ENCODE data around the gene HOXA11.

Gene HOXA11

GRCh38 chr7:27145165-27145913 is 39.7 kb downstream of the HOXA11 start:
- H3K9ac ChIP-seq (ENCODE audit: low read length): no peak overlapping the region
- H2BK12ac ChIP-seq (ENCODE audit: low read length): no peak overlapping the region
- no peak overlapping the region for H4K12ac ChIP-seq (ENCODE audit: low read depth, low read length)
- H2AFZ ChIP-seq (ENCODE audit: insufficient read depth, low read length, poor library complexity): no peak overlapping the region
- H3K23ac ChIP-seq (ENCODE audit: low read length): no peak overlapping the region
- H3K27ac ChIP-seq (ENCODE audit: low read depth, low read length): no peak overlapping the region
- no peaks in the 10 kb centered on the region for H3K36me3 ChIP-seq (ENCODE audit: control insufficient read depth in 1 of 2, insufficient read depth in 2 of 2, low read length in 2 of 2)
- peaks cover 3 to 11% of the 10 kb centered on the region in 2 experiments for H3K4me1 ChIP-seq (ENCODE audit: control insufficient read depth in 1 of 2, insufficient read depth in 2 of 2, low read length in 2 of 2)
- H2BK5ac ChIP-seq (ENCODE audit: low read depth, low read length, poor library complexity): no peak overlapping the region
- no peaks in the 10 kb centered on the region for H3K79me1 ChIP-seq (ENCODE audit: low read length)
- no peak overlapping the region for H3K14ac ChIP-seq (ENCODE audit: low read length)
- H3K4me3 ChIP-seq (ENCODE audit: low read depth, low read length): no peak overlapping the region
- peaks cover 90% of the 10 kb centered on the region for H3K27me3 ChIP-seq (ENCODE audit: insufficient read depth, low read length)
- H2BK120ac ChIP-seq (ENCODE audit: insufficient read depth, low read length, poor library complexity): no peak overlapping the region
- no CpG with 5 or more reads among the region's 47 CpGs for WGBS (ENCODE audit: extremely low coverage, insufficient coverage, insufficient read length)
- peaks cover 38% of the 10 kb centered on the region for H3K9me3 ChIP-seq (ENCODE audit: insufficient read depth, low read depth, low read length)
- no peaks in the 10 kb centered on the region for H3K79me2 ChIP-seq (ENCODE audit: control insufficient read depth, insufficient read depth, low read length, poor library complexity)
- no peak overlapping the region for H3K18ac ChIP-seq (ENCODE audit: low read length)
- DNase-seq: no peak
- no peak overlapping the region for H3K4me2 ChIP-seq (ENCODE audit: low read length)
- H4K8ac ChIP-seq (ENCODE audit: low read depth, low read length): no peak overlapping the region
- no peak overlapping the region for H2AK5ac ChIP-seq (ENCODE audit: low read length)
- H3K4ac ChIP-seq (ENCODE audit: low read depth, low read length): no peak overlapping the region
- H4K91ac ChIP-seq (ENCODE audit: low read depth, low read length): no peak overlapping the region

DNA sequence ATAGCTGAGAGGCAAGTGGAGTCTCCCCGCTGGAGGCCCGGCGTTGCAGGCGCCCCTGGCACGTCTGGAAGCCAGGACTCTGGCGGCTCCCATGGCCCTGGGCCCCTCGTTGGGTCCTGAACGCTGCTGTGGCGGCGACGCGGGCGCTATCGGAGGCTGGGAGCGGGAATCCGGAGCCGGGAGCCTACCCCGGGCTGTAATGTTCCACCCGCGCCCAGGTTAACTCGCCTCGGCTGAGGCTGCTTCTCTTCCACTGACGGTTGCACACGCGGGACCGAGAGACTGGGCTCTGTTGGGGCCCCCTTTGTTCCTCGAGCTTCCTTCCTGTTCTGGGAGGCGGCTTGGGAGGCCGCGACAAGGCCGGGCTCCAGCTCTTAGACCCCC is 40.3 kb downstream of the HOXA11 start:
- H3K18ac ChIP-seq (ENCODE audit: low read length): no peak overlapping the region
- peaks cover 93% of the 10 kb centered on the region for H3K27me3 ChIP-seq (ENCODE audit: insufficient read depth, low read length)
- H3K4ac ChIP-seq (ENCODE audit: low read depth, low read length): no peak overlapping the region
- DNase-seq: no peak
- H4K8ac ChIP-seq (ENCODE audit: low read depth, low read length): no peak overlapping the region
- no CpG with 5 or more reads among the region's 31 CpGs for WGBS (ENCODE audit: extremely low coverage, insufficient coverage, insufficient read length)
- peaks cover 36% of the 10 kb centered on the region for H3K9me3 ChIP-seq (ENCODE audit: insufficient read depth, low read depth, low read length)
- no peak overlapping the region for H2BK12ac ChIP-seq (ENCODE audit: low read length)
- no peak overlapping the region for H3K27ac ChIP-seq (ENCODE audit: low read depth, low read length)
- H2BK5ac ChIP-seq (ENCODE audit: low read depth, low read length, poor library complexity): no peak overlapping the region
- H2AK5ac ChIP-seq (ENCODE audit: low read length): no peak overlapping the region
- H3K14ac ChIP-seq (ENCODE audit: low read length): no peak overlapping the region
- H3K36me3 ChIP-seq (ENCODE audit: control insufficient read depth in 1 of 2, insufficient read depth in 2 of 2, low read length in 2 of 2): no peaks in the 10 kb centered on the region
- H3K23ac ChIP-seq (ENCODE audit: low read length): no peak overlapping the region
- H2AFZ ChIP-seq (ENCODE audit: insufficient read depth, low read length, poor library complexity): no peak overlapping the region
- H3K4me1 ChIP-seq (ENCODE audit: control insufficient read depth in 1 of 2, insufficient read depth in 2 of 2, low read length in 2 of 2): peaks cover 3 to 11% of the 10 kb centered on the region in 2 experiments
- H4K12ac ChIP-seq (ENCODE audit: low read depth, low read length): no peak overlapping the region
- H3K4me2 ChIP-seq (ENCODE audit: low read length): no peak overlapping the region
- H3K79me2 ChIP-seq (ENCODE audit: control insufficient read depth, insufficient read depth, low read length, poor library complexity): no peaks in the 10 kb centered on the region
- no peaks in the 10 kb centered on the region for H3K79me1 ChIP-seq (ENCODE audit: low read length)
- no peak overlapping the region for H3K4me3 ChIP-seq (ENCODE audit: low read depth, low read length)
- H4K91ac ChIP-seq (ENCODE audit: low read depth, low read length): no peak overlapping the region
- no peak overlapping the region for H3K9ac ChIP-seq (ENCODE audit: low read length)
- H2BK120ac ChIP-seq (ENCODE audit: insufficient read depth, low read length, poor library complexity): no peak overlapping the region

GRCh38 chr7:27143950-27144780 is 40.9 kb downstream of the HOXA11 start:
- H3K4me2 ChIP-seq (ENCODE audit: low read length): peak overlapping the region; percentile 66
- H2AFZ ChIP-seq (ENCODE audit: insufficient read depth, low read length, poor library complexity): no peak overlapping the region
- peaks cover 36% of the 10 kb centered on the region for H3K9me3 ChIP-seq (ENCODE audit: insufficient read depth, low read depth, low read length)
- H3K36me3 ChIP-seq (ENCODE audit: control insufficient read depth in 1 of 2, insufficient read depth in 2 of 2, low read length in 2 of 2): no peaks in the 10 kb centered on the region
- H2BK12ac ChIP-seq (ENCODE audit: low read length): no peak overlapping the region
- no peak overlapping the region for H3K23ac ChIP-seq (ENCODE audit: low read length)
- no peak overlapping the region for H4K91ac ChIP-seq (ENCODE audit: low read depth, low read length)
- H3K18ac ChIP-seq (ENCODE audit: low read length): no peak overlapping the region
- no peak overlapping the region for H2BK120ac ChIP-seq (ENCODE audit: insufficient read depth, low read length, poor library complexity)
- no peaks in the 10 kb centered on the region for H3K79me1 ChIP-seq (ENCODE audit: low read length)
- H3K14ac ChIP-seq (ENCODE audit: low read length): no peak overlapping the region
- no peak for DNase-seq
- WGBS (ENCODE audit: extremely low coverage, insufficient coverage, insufficient read length): no CpG with 5 or more reads among the region's 40 CpGs
- H3K9ac ChIP-seq (ENCODE audit: low read length): no peak overlapping the region
- peaks cover 96% of the 10 kb centered on the region for H3K27me3 ChIP-seq (ENCODE audit: insufficient read depth, low read length)
- no peak overlapping the region for H3K4ac ChIP-seq (ENCODE audit: low read depth, low read length)
- H4K8ac ChIP-seq (ENCODE audit: low read depth, low read length): no peak overlapping the region
- H3K27ac ChIP-seq (ENCODE audit: low read depth, low read length): no peak overlapping the region
- no peak overlapping the region for H2BK5ac ChIP-seq (ENCODE audit: low read depth, low read length, poor library complexity)
- H3K4me1 ChIP-seq (ENCODE audit: control insufficient read depth in 1 of 2, insufficient read depth in 2 of 2, low read length in 2 of 2): peaks cover 3 to 11% of the 10 kb centered on the region in 2 experiments
- no peak overlapping the region for H4K12ac ChIP-seq (ENCODE audit: low read depth, low read length)
- H3K79me2 ChIP-seq (ENCODE audit: control insufficient read depth, insufficient read depth, low read length, poor library complexity): no peaks in the 10 kb centered on the region
- no peak overlapping the region for H2AK5ac ChIP-seq (ENCODE audit: low read length)
- H3K4me3 ChIP-seq (ENCODE audit: low read depth, low read length): no peak overlapping the region

- Histone ChIP-seq H4K12ac (ENCODE audit: low read depth, low read length) (no peak within 1 kb of the TSS), H3K27me3 (ENCODE audit: insufficient read depth, low read length) (peaks cover 96% of the 10 kb centered on the region), H3K4ac (ENCODE audit: low read depth, low read length) (no peak within 1 kb of the TSS), H3K4me1 (ENCODE audit: control insufficient read depth in 1 of 2, insufficient read depth in 2 of 2, low read length in 2 of 2) (peaks cover 3 to 11% of the 10 kb centered on the region in 2 experiments), H3K4me3 (ENCODE audit: low read depth, low read length) (no peak within 1 kb of the TSS), H2AFZ (ENCODE audit: insufficient read depth, low read length, poor library complexity) (no peak within 1 kb of the TSS), H3K4me2 (ENCODE audit: low read length) (peak within 1 kb of the TSS; percentile 66), H3K27ac (ENCODE audit: low read depth, low read length) (no peak within 1 kb of the TSS), H3K9me3 (ENCODE audit: insufficient read depth, low read depth, low read length) (peaks cover 32% of the 10 kb centered on the region), H2BK5ac (ENCODE audit: low read depth, low read length, poor library complexity) (no peak within 1 kb of the TSS), H3K14ac (ENCODE audit: low read length) (no peak within 1 kb of the TSS), H3K18ac (ENCODE audit: low read length) (no peak within 1 kb of the TSS), H2AK5ac (ENCODE audit: low read length) (no peak within 1 kb of the TSS), H3K23ac (ENCODE audit: low read length) (no peak within 1 kb of the TSS), H2BK120ac (ENCODE audit: insufficient read depth, low read length, poor library complexity) (no peak within 1 kb of the TSS), H3K79me2 (ENCODE audit: control insufficient read depth, insufficient read depth, low read length, poor library complexity) (no peaks in the 10 kb centered on the region), H3K36me3 (ENCODE audit: control insufficient read depth in 1 of 2, insufficient read depth in 2 of 2, low read length in 2 of 2) (no peaks in the 10 kb centered on the region), H3K9ac (ENCODE audit: low read length) (no peak within 1 kb of the TSS), H4K91ac (ENCODE audit: low read depth, low read length) (no peak within 1 kb of the TSS), H2BK12ac (ENCODE audit: low read length) (no peak within 1 kb of the TSS), H3K79me1 (ENCODE audit: low read length) (no peaks in the 10 kb centered on the region), H4K8ac (ENCODE audit: low read depth, low read length) (no peak within 1 kb of the TSS)
- WGBS (ENCODE audit: extremely low coverage, insufficient coverage, insufficient read length): no CpG with 5 or more reads among the region's 86 CpGs
- DNase-seq: peak; percentile 45 to 78
Measured at GRCh38 chr7:27143023-27143949, 41.7 kb downstream of the HOXA11 start, which contains the start of gene HOXA5. TSS of gene HOXA5 (minus strand) at chr7:27143681. CDS start at chr7:27143607, 74 bp downstream.

Data from trophoblast cell (in vitro differentiated cells and primary cell).